Fibroblast of lung (primary cell): Measurements from ENCODE around the gene CEP72. TPM values are rescaled to one million over a fixed set of nuclear protein-coding genes. Genes with fewer than 3 reads are reported as not detected.

Experiments used
- DNase-seq, 2 donors: peaks; one replicate each; pipeline versions ENCODE4 v3.0.0 to v3.0.0-alpha.2; 2010; ENCODE audit warnings: low read depth in 2 of 2
- H2AFZ ChIP-seq: 2 replicates; pipeline ENCODE4 v1.5.1; 2012; ENCODE audit warnings: low read length, control low read depth, inconsistent platforms
- H3K27ac ChIP-seq: 2 replicates; pipeline ENCODE4 v1.5.1; 2011; ENCODE audit warnings: low read length, control low read depth; ENCODE audit not compliant: insufficient read depth
- H3K27me3 ChIP-seq: 2 replicates; pipeline ENCODE4 v1.5.1; 2011; ENCODE audit warnings: mild to moderate bottlenecking, low read length; ENCODE audit not compliant: control insufficient read depth, insufficient read depth
- H3K36me3 ChIP-seq: 2 replicates; pipeline ENCODE4 v1.5.1; 2011; ENCODE audit warnings: low read length; ENCODE audit not compliant: control insufficient read depth, insufficient read depth
- H3K4me1 ChIP-seq: 2 replicates; pipeline ENCODE4 v1.5.1; 2011; ENCODE audit warnings: low read length; ENCODE audit not compliant: control insufficient read depth, insufficient read depth; ENCODE audit errors: extremely low read depth
- H3K4me2 ChIP-seq: 2 replicates; pipeline ENCODE4 v1.5.1; 2011; ENCODE audit warnings: low read length, control low read depth; ENCODE audit not compliant: insufficient read depth; ENCODE audit errors: extremely low read depth
- H3K4me3 ChIP-seq, 4 experiments: fragments of 200-600 bp in 1 of 4; sonication (generic) in 1 of 4; replicated peaks in 1 of 4; 2 replicates each; pipeline ENCODE4 v1.5.1; 2011 to 2016; ENCODE audit warnings: low read length in 4 of 4, low read depth in 3 of 4, mild to moderate bottlenecking in 3 of 4, control low read depth in 2 of 4, inconsistent platforms in 1 of 4, mixed read lengths in 1 of 4; ENCODE audit not compliant: insufficient read depth in 1 of 4; ENCODE audit errors: control extremely low read depth in 1 of 4
- H3K79me2 ChIP-seq: 2 replicates; pipeline ENCODE4 v1.5.1; 2012; ENCODE audit warnings: mild to moderate bottlenecking, low read length, inconsistent platforms; ENCODE audit not compliant: control insufficient read depth, insufficient read depth
- H3K9ac ChIP-seq: 2 replicates; pipeline ENCODE4 v1.5.1; 2011; ENCODE audit warnings: mild to moderate bottlenecking, low read length, control low read depth; ENCODE audit not compliant: insufficient read depth
- H3K9me3 ChIP-seq: 2 replicates; pipeline ENCODE4 v1.5.1; 2012; ENCODE audit warnings: low read depth, low read length; ENCODE audit not compliant: control insufficient read depth, insufficient read depth
- H4K20me1 ChIP-seq: 2 replicates; pipeline ENCODE4 v1.5.1; 2011; ENCODE audit warnings: low read length; ENCODE audit not compliant: control insufficient read depth, insufficient read depth; ENCODE audit errors: extremely low read depth
- CTCF ChIP-seq, 2 donors: IDR thresholded peaks in 1 of 2; conservative IDR thresholded peaks in 1 of 2; 1 replicate in 1 of 2; 2 replicates in 1 of 2; pipeline ENCODE4 v1.5.1; 2011 to 2012; ENCODE audit warnings: low read length in 2 of 2, control low read depth in 1 of 2, inconsistent platforms in 1 of 2, low read depth in 1 of 2, mild to moderate bottlenecking in 1 of 2
- EZH2 ChIP-seq: IDR thresholded peaks from 2 replicates; pipeline ENCODE4 v1.5.1; 2012; ENCODE audit warnings: low read length, control low read depth, mild to moderate bottlenecking; ENCODE audit errors: missing control alignments
- polyA plus RNA-seq, 2 donors: library from polyadenylated mRNA; depleted of rRNA in 1 of 2; stranded (reverse) in 1 of 2; unstranded in 1 of 2; fragments of >200 nt; gene quantifications; 2 replicates each; pipeline ENCODE4 v1.2.1, GENCODE V29; 2011 to 2012; ENCODE audit warnings: missing spikeins in 1 of 2
- total RNA-seq: library from RNA; depleted of rRNA; stranded (reverse); fragments of >200 nt; gene quantifications from 2 replicates; pipeline ENCODE4 v1.2.1, GENCODE V29; 2014

The CEP72 gene
- total and polyA plus RNA-seq, 2 donors (not counting 1 experiment from before 2014, with no cell fraction given), result 0.92 to 2.5 TPM

DNA sequence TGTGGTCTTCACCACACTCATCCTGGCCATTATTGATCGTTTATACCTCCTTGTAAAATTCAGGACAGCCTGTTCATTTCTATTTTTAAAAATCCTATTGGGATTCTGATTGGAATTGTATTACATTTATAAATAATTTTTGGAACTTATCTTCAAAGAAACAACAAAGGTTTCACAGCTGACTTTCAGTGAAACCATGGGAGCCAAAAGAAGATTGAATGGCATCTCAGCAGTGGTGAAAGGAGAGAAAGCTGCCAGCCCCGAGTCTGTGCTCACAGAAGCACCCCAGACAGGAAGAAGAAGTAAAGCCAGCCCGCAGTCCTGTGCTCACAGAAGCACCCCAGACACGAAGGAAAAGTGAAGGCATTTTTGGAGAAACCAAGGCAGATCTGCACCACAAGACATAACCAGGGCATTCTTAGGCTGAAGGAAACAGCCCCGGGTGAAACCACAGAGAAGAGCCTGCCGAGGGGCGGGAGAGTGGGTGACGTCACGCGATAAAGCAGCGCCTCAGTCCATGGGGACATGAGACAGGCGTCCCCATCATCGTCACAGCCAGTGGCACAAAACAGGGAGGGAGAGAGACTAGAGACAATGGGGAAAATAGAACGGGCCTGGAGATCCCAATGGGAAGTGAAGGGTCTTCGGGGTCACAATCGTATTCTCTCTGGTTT, 45.4 kb upstream of the CEP72 start:
- H3K36me3 ChIP-seq, result no peaks in the 10 kb centered on the region
- H3K9me3 ChIP-seq, result no peaks in the 10 kb centered on the region
- DNase-seq, result no peak
- H2AFZ ChIP-seq, result no peak overlapping the region
- no peak overlapping the region for H3K27ac ChIP-seq
- peaks cover 19% of the 10 kb centered on the region for H3K27me3 ChIP-seq
- H3K4me1 ChIP-seq, result no peaks in the 10 kb centered on the region
- TF ChIP-seq CTCF (conservative IDR thresholded peaks at IDR 0.05 in 1 of 2, IDR thresholded peaks at IDR 0.05 in 1 of 2; ENCODE audit: low read depth in 1 of 2, low read length in 2 of 2), result no peak
- TF ChIP-seq EZH2, result no peak
- no peak overlapping the region for H3K9ac ChIP-seq
- no peaks in the 10 kb centered on the region for H4K20me1 ChIP-seq
- H3K4me3 ChIP-seq, result no peak overlapping the region
- H3K79me2 ChIP-seq, result no peaks in the 10 kb centered on the region
- H3K4me2 ChIP-seq, result no peak overlapping the region

DNA sequence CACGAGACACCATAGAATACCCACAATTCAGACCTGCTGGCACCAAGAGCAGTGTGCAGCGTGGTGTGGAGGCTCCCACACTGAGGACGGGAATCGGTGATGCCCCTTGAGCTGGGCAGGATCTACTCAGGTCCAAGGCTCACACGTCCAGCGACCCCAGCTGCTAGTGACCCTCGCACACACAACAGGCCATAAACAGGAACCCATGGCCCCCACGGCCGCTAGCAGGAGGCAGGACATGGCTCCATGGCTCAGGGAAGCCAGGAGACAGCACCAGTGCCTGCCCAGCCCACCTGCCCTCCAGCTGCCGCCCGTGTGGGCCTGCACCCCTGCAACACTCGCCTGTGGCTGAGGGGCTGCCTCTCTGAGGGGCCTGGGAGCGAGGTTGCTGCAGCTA, 44.5 kb upstream of the CEP72 start:
- no peak overlapping the region for H3K27ac ChIP-seq
- no peak overlapping the region for H3K4me2 ChIP-seq
- no peaks in the 10 kb centered on the region for H3K4me1 ChIP-seq
- peaks cover 19% of the 10 kb centered on the region for H3K27me3 ChIP-seq
- TF ChIP-seq CTCF (conservative IDR thresholded peaks at IDR 0.05 in 1 of 2, IDR thresholded peaks at IDR 0.05 in 1 of 2; ENCODE audit: low read depth in 1 of 2, low read length in 2 of 2) (no peak), EZH2 (no peak)
- H3K79me2 ChIP-seq, result no peaks in the 10 kb centered on the region
- no peak overlapping the region for H3K9ac ChIP-seq
- no peak for DNase-seq
- no peaks in the 10 kb centered on the region for H3K36me3 ChIP-seq
- H2AFZ ChIP-seq, result no peak overlapping the region
- no peak overlapping the region for H3K4me3 ChIP-seq
- no peaks in the 10 kb centered on the region for H4K20me1 ChIP-seq
- H3K9me3 ChIP-seq, result no peaks in the 10 kb centered on the region

DNA sequence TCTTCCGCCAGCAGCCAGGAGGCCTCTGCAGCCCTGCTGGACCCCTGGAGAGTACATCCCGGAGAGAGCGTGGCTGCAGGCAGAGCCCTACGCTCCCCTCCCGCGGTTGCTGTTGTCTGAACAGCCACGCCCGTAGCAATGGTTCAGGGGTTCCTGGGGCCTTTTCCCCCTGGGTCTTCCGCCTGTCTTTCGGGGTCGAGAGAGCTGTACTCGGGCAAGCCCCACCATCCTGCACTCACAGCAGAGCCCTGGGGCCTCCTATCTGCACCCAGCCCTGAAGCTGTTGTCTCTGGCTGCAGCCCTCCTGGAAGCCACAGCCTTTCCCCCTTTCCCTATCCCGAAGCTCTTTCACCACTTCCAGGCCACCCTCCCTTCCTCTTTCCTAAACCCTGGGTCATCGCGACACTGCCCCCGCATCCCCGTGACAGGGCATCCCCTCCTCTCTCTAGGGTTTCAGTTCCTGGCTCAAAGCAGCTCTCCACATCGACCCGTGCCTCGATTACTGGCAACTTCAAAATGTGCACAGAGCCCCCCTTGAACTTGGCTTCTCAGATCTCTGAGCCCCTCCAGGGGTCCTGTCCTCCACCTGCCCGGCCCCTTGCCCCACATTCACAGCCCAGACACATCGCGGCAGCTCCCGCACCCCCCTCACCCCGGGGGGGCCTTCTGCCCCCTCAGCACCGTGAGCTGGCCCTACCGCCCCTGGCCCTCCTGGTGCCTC, 43.9 kb upstream of the CEP72 start:
- Histone ChIP-seq H3K9me3 (no peaks in the 10 kb centered on the region), H3K4me2 (no peak overlapping the region), H3K4me3 (no peak overlapping the region), H4K20me1 (no peaks in the 10 kb centered on the region), H2AFZ (no peak overlapping the region), H3K27ac (no peak overlapping the region), H3K27me3 (peaks cover 19% of the 10 kb centered on the region), H3K79me2 (no peaks in the 10 kb centered on the region), H3K36me3 (no peaks in the 10 kb centered on the region), H3K9ac (no peak overlapping the region), H3K4me1 (no peaks in the 10 kb centered on the region)
- no peak for TF ChIP-seq CTCF (conservative IDR thresholded peaks at IDR 0.05 in 1 of 2, IDR thresholded peaks at IDR 0.05 in 1 of 2; ENCODE audit: low read depth in 1 of 2, low read length in 2 of 2)
- no peak for TF ChIP-seq EZH2
- no peak for DNase-seq
